ENCODE data around the gene CMC4. TPM values are rescaled to one million over a fixed set of nuclear protein-coding genes. Genes with fewer than 3 reads are reported as not detected.

Gene CMC4, protein sequence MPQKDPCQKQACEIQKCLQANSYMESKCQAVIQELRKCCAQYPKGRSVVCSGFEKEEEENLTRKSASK
- total RNA-seq: 1 to 10 TPM; 5.8 to 7.7 TPM

DNA sequence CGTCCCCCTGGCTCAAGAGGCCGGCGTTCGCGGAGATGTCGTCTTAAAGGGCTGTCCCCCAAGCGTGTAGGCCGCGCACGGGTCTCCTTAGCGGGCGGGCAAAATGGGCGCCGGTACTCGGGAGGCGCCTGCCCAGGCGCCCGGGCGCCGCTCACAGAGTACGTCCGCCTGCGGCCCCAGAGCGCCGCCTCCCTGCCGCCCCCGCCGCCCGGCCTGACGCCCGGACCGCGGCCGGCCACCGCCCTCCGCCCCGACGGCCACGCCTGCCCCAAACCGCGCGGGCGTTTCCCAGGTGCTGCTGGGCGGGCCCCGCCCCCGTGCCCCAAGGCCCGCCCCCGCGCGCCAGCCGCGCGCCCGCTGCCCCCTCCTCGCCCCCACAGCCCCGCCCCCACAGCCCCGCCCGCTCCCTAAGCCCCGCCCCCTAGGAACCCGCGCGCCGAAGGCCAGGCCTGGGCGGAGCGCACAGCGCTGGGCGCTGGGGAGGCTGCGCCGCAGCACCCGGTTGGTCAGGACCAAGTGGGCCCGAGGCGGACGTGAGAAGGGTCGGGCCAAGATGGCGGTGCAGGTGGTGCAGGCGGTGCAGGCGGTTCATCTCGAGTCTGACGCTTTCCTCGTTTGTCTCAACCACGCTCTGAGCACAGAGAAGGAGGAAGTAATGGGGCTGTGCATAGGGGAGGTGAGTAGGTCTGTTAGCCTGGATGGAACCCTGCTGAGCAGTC lies at the start of gene CMC4, which contains the start of the genes BRCC3 and MTCP1:
TSS of gene CMC4 (minus strand) at position 162 of the 719 bp plus-strand sequence. CDS start 7,113 bp downstream, outside the sequence.
TSS of gene BRCC3 (plus strand) at position 534 of the 719 bp plus-strand sequence. CDS start at position 554, 20 bp downstream.
TSS of gene MTCP1 (minus strand) at position 162 of the 719 bp plus-strand sequence. CDS start 5,126 bp downstream, outside the sequence.
- DNase-seq: peak; percentile 79
- CTCF ChIA-PET: interaction anchor here (0.8 kb wide), 1 partner anchor 14 kb away, joined by 4 read pairs; no protein-coding TSS in a partner anchor
- Mint-ChIP-seq H3K4me3 (peak within 1 kb of the TSS; percentile 89), H3K9me3 (no peaks in the 10 kb centered on the region), H3K4me1 (ENCODE audit: low read depth) (peaks cover 43% of the 10 kb centered on the region), H3K27ac (peak within 1 kb of the TSS; percentile 84), H3K36me3 (ENCODE audit: low read depth) (peaks cover 23% of the 10 kb centered on the region), H3K27me3 (ENCODE audit: low read depth) (no peaks in the 10 kb centered on the region)
- intact Hi-C loops (cut with micrococcal nuclease): loop anchor here (1.0 to 5.0 kb wide), 5 partner anchors 37 to 696 kb away; partner anchors contain the start of gene VBP1

DNA sequence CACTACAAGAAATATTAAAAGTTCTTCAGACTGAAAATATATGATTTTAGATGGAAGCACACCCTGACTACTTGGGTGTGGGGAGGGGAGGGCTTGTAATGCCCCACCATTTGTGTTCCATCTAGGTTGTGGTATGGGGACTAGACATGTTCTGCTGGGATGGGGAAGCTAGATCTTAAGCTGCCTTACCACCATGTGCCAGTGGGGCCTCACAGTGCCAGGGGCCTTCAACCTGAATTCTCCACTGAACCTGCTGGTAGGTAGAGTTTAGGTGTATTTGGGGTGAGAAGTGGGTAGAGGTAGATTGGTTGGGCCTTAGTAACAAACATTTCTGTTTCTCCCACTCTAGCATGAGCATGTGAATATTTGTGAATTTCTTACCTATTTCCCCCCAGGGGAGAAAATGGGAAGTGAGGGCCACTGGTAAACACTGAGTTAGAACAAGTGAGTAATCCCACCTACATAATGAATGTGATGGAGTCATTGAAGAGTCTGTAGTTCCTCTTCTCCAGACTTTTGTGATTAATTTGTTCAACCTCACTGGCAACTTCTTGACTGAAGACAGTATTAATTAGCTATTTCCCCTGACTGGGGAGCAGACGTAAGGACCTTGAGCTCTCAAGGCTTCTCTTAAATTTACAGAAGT lies 44.4 kb upstream of the CMC4 start:
- no peaks in the 10 kb centered on the region for H3K4me1 Mint-ChIP-seq (ENCODE audit: low read depth)
- CTCF ChIA-PET: interaction anchor here (1.0 kb wide), 1 partner anchor 33 kb away, joined by 4 read pairs; no protein-coding TSS in a partner anchor
- no peaks in the 10 kb centered on the region for H3K9me3 Mint-ChIP-seq
- intact Hi-C loops (cut with micrococcal nuclease): no loop called here
- no peak overlapping the region for H3K27ac Mint-ChIP-seq
- H3K4me3 Mint-ChIP-seq: no peak overlapping the region
- H3K36me3 Mint-ChIP-seq (ENCODE audit: low read depth): peaks cover 17% of the 10 kb centered on the region
- DNase-seq: no peak
- H3K27me3 Mint-ChIP-seq (ENCODE audit: low read depth): no peaks in the 10 kb centered on the region

DNA sequence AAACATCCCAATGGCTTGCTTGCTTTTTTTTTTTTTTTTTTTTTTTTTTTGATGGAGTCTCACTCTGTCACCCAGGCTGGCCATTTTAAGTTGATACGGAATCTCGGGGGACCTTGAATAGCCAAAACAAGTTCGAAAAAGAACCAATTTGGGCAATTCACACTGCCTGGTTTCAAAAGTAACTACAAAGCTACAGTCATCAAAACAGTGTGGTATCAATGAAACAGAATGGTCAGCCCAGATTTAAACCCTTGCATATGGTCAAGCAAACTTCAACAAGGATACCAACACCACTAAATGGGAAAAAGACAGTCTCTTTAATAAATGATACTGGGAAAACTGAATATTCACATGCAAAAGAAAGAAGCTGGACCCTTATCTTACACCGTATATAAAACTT lies 42.2 kb upstream of the CMC4 start:
- CTCF ChIA-PET: no interaction called here
- no peaks in the 10 kb centered on the region for H3K9me3 Mint-ChIP-seq
- no peaks in the 10 kb centered on the region for H3K27me3 Mint-ChIP-seq (ENCODE audit: low read depth)
- peaks cover 8% of the 10 kb centered on the region for H3K4me1 Mint-ChIP-seq (ENCODE audit: low read depth)
- intact Hi-C loops (cut with micrococcal nuclease): no loop called here
- H3K36me3 Mint-ChIP-seq (ENCODE audit: low read depth): peaks cover 8% of the 10 kb centered on the region
- H3K4me3 Mint-ChIP-seq: no peak overlapping the region
- no peak overlapping the region for H3K27ac Mint-ChIP-seq
- DNase-seq: no peak

DNA sequence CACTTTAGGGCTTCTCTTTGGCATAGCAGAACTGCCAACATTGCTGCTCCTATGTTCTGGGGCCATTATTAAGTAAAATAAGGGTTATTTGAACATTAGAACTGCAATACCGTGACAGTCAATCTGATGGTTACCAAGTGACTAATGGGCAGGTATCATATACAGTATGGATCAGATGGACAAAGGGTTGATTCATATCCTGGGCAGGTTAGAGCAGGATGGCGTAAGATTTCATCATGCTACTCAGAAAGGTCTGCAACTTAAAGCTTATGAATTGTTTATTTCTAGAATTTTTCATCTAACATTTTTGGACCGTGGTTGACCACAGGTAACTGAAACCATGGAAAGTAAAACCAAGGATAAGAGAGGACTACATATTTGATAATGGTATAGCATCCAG lies 41.2 kb upstream of the CMC4 start:
- Mint-ChIP-seq H3K9me3 (no peaks in the 10 kb centered on the region), H3K4me3 (no peak overlapping the region), H3K4me1 (ENCODE audit: low read depth) (peaks cover 15% of the 10 kb centered on the region), H3K36me3 (ENCODE audit: low read depth) (peaks cover 12% of the 10 kb centered on the region), H3K27me3 (ENCODE audit: low read depth) (no peaks in the 10 kb centered on the region), H3K27ac (no peak overlapping the region)
- no peak for DNase-seq
- intact Hi-C loops (cut with micrococcal nuclease): no loop called here
- CTCF ChIA-PET: interaction anchor here (1.8 kb wide), 1 partner anchor 18 kb away, joined by 4 read pairs; no protein-coding TSS in a partner anchor

DNA sequence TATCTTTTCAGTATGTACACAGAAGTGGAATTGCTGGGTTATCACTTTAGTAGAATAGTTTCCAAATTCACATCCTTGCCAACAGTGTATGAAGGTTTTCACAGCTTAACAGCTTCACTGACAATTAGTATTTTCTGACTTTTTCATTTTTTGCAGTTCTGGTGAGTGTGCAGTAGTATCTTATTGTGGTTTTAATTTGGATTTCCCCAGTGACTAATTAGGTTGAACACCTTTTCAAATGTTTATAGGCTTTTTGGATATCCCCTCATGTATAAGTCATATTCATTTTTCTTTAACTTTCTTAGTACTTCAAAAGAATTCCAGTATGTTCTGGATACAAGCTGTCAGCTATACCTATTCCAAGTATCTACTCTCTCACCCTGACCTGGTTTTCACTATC lies 37.5 kb upstream of the CMC4 start:
- peaks cover 18% of the 10 kb centered on the region for H3K4me1 Mint-ChIP-seq (ENCODE audit: low read depth)
- H3K36me3 Mint-ChIP-seq (ENCODE audit: low read depth): peaks cover 11% of the 10 kb centered on the region
- intact Hi-C loops (cut with micrococcal nuclease): loop anchor here (1.0 kb wide), 2 partner anchors 37 to 81 kb away; partner anchors contain the start of genes BRCC3, CMC4 and MTCP1
- H3K4me3 Mint-ChIP-seq: no peak overlapping the region
- H3K27ac Mint-ChIP-seq: peak overlapping the region; percentile 56
- no peaks in the 10 kb centered on the region for H3K27me3 Mint-ChIP-seq (ENCODE audit: low read depth)
- no peaks in the 10 kb centered on the region for H3K9me3 Mint-ChIP-seq
- CTCF ChIA-PET: interaction anchor here (1.5 kb wide), 1 partner anchor 14 kb away, joined by 6 read pairs; no protein-coding TSS in a partner anchor
- DNase-seq: no peak

DNA sequence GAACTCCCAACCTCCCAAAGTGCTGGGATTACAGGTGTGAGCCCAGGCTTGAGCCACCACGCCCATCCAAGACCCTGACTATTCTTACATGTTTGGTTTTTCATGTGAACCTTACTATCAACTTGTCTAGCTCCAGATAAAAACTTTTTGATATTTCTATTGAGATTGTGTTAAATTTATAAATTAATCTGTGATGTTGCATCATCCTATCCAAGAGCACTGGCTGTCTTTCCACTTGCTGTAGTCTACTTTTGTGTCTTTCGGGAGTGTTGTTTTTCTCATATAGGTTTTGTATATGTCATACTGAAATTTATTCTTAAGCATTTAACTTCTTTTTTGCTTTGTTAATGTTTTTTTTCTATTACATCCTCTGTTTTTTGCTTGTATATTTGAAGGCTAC lies 35.0 kb upstream of the CMC4 start:
- H3K9me3 Mint-ChIP-seq: no peaks in the 10 kb centered on the region
- no peaks in the 10 kb centered on the region for H3K27me3 Mint-ChIP-seq (ENCODE audit: low read depth)
- CTCF ChIA-PET: no interaction called here
- no peak overlapping the region for H3K4me3 Mint-ChIP-seq
- H3K36me3 Mint-ChIP-seq (ENCODE audit: low read depth): peaks cover 11% of the 10 kb centered on the region
- DNase-seq: no peak
- peaks cover 25% of the 10 kb centered on the region for H3K4me1 Mint-ChIP-seq (ENCODE audit: low read depth)
- intact Hi-C loops (cut with micrococcal nuclease): no loop called here
- no peak overlapping the region for H3K27ac Mint-ChIP-seq

DNA sequence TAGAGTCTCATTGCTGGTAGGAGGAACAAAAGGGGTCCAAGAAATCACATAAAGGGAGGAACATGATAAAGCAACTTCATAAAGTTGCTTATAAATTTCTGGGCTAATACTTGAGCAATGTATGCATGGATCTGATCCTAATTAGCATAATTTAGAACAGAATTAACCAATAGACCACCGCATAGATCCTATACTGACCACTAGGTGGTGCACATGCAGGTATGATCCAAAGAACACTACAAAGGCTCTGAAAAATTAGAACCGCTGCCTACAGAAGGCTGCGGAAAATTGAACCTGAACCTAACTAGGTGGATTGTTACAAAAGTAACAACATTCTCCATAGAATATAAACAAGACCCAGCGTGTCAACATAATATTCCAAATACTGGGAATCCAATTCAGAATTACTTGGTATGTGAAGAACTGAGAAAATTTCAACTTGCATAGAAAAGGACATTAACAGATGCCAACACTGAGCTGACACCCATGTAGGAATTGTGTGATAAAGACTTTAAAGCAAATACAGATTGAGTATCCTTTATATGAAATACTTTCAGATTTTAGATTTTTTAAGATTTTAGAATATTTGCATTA lies 23.6 kb upstream of the CMC4 start:
- intact Hi-C loops (cut with micrococcal nuclease): loop anchor here (1.0 to 2.0 kb wide), 3 partner anchors 55 to 726 kb away; no protein-coding TSS in a partner anchor
- Mint-ChIP-seq H3K27ac (no peak overlapping the region), H3K36me3 (ENCODE audit: low read depth) (peaks cover 11% of the 10 kb centered on the region), H3K9me3 (no peaks in the 10 kb centered on the region), H3K27me3 (ENCODE audit: low read depth) (no peaks in the 10 kb centered on the region), H3K4me1 (ENCODE audit: low read depth) (no peaks in the 10 kb centered on the region), H3K4me3 (no peak overlapping the region)
- DNase-seq: peak; percentile 32
- CTCF ChIA-PET: interaction anchor here (0.7 to 2.0 kb wide), 8 partner anchors 8 to 177 kb away, joined by 3 to 6 read pairs (median 4); partner anchors contain the start of gene VBP1

DNA sequence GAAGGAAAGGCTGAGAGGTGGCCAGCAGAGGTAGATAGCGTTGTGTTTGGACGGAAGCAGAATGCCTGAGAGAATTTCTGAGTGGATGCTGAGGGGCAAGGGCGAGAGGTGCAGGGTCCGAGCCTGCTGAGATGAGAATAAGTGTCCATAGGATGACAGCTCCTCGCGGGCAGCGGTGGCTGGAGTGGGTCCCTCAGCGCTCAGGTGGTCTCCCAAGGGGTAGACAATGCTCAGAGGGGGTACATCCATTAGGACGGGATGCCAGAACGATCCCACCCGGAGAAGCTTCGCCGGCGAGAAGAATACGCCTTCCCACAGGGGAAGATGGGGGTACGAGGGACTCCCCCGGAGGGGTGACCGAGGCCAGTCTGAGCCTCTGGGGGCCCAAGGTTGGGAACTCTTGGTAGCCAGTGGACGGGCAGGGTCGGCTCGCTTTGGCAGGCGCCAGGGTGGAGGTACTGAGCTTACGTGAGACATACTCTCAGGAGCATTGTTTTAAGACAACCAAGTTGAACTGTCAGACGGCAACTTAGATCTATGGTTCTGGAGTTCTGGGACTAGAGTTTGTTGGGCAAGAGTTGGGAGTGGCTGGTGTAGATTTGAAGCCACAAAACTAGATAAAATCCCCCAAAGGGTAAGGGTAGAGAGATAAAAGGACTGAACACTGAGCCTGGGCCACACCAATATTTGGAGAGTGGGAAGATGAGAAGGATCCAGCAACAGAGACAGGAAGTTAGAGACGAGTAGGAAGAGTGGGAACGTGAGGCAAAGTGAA lies 16.2 kb upstream of the CMC4 start:
- no peak overlapping the region for H3K4me3 Mint-ChIP-seq
- intact Hi-C loops (cut with micrococcal nuclease): loop anchor here (1.0 kb wide), 2 partner anchors 106 to 169 kb away; no protein-coding TSS in a partner anchor
- H3K27ac Mint-ChIP-seq: no peak overlapping the region
- H3K9me3 Mint-ChIP-seq: no peaks in the 10 kb centered on the region
- H3K27me3 Mint-ChIP-seq (ENCODE audit: low read depth): no peaks in the 10 kb centered on the region
- H3K36me3 Mint-ChIP-seq (ENCODE audit: low read depth): peaks cover 8% of the 10 kb centered on the region
- H3K4me1 Mint-ChIP-seq (ENCODE audit: low read depth): no peaks in the 10 kb centered on the region
- CTCF ChIA-PET: interaction anchor here (0.8 to 1.6 kb wide), 6 partner anchors 12 to 169 kb away, joined by 3 to 15 read pairs (median 4); no protein-coding TSS in a partner anchor
- no peak for DNase-seq

DNA sequence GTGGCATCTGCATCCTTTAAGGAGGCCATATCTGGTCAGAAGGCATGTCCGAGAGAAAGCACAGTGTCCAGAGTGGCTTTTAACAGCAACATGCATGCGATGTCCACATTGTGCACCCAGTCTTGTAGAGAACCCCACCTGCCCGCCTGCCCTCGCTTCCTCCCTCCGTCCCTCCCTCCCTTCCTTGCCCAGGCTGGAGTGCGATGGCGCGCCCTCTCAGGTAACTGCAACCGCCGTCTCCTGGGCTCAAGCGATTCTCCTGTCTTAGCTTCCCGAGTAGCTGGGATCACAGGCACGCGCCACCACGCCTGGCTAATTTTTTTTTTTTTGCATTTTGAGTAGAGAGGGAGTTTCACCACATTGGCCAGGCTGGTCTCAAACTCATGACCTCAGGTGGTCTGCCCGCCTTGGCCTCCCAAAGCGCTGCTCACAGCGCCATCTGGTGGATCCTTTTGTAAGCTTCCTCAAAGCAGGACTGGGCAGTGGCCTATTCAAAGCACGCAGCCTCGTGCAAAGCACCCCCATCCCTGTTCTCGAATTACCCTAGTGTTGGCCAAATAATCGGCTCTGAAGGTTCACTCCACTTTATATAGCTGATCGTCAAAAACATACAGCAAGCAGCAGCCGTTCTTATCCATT lies 15.4 kb upstream of the CMC4 start:
- Mint-ChIP-seq H3K27ac (no peak overlapping the region), H3K36me3 (ENCODE audit: low read depth) (peaks cover 8% of the 10 kb centered on the region), H3K9me3 (no peaks in the 10 kb centered on the region), H3K27me3 (ENCODE audit: low read depth) (no peaks in the 10 kb centered on the region), H3K4me3 (no peak overlapping the region), H3K4me1 (ENCODE audit: low read depth) (no peaks in the 10 kb centered on the region)
- DNase-seq: peak; percentile 51
- intact Hi-C loops (cut with micrococcal nuclease): loop anchor here (1.0 kb wide), 2 partner anchors 105 to 168 kb away; no protein-coding TSS in a partner anchor
- CTCF ChIA-PET: interaction anchor here (0.6 to 2.0 kb wide), 8 partner anchors 8 to 168 kb away, joined by 3 to 15 read pairs (median 5); no protein-coding TSS in a partner anchor

DNA sequence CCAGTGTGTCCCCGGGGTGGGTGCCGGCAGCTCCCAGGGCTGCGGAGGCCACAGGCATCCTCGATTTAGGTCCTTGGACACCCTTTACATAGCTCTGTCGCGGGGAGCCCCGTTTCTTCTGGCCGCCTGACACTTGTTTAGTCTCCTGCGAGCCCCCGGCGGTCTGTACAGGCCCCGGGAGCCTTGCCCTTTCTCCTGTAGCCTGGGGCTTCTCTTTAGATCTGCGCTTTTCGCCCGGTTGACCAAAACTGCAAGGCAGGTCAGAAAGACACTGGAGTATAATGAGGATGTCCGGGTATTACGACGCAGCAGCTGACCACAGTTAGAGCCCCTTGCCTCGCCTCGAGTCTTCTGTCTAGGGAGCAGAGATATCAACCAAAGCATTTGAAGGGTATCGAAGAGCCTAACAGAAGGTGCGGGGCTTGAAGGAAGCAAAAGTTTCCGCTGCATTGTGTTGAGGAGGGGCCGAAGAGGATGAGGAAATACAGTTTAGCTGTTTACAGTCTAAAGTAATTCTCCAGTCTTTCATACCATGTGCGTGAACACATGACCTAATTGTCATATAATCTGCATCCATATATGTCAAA lies 851 bp upstream of the CMC4 start:
- Mint-ChIP-seq H3K4me1 (ENCODE audit: low read depth) (peaks cover 43% of the 10 kb centered on the region), H3K36me3 (ENCODE audit: low read depth) (peaks cover 25% of the 10 kb centered on the region), H3K27me3 (ENCODE audit: low read depth) (no peaks in the 10 kb centered on the region), H3K27ac (peak overlapping the region; percentile 84), H3K9me3 (no peaks in the 10 kb centered on the region), H3K4me3 (peak overlapping the region; percentile 89)
- CTCF ChIA-PET: no interaction called here
- intact Hi-C loops (cut with micrococcal nuclease): loop anchor here (1.0 to 5.0 kb wide), 5 partner anchors 37 to 695 kb away; partner anchors contain the start of gene VBP1
- DNase-seq: no peak
